MM.1S (cell line): Measurements from ENCODE around the gene IDH1.

Experiments used
- EZH2 ChIP-seq: fragments of 300-600 bp; sonication (generic); optimal IDR thresholded peaks from 2 replicates; pipeline ENCODE3; 2017; ENCODE audit warnings: low read depth, mild to moderate bottlenecking, antibody characterized with exemption, low read length, mixed read lengths
- TF ChIP-seq, protein P1 (sequence below): fragments of 300-600 bp; sonication (generic); IDR thresholded peaks from 2 replicates; pipeline ENCODE4 v1.5.1; 2016; ENCODE audit warnings: antibody characterized with exemption, low read length, mixed read lengths

DNA sequence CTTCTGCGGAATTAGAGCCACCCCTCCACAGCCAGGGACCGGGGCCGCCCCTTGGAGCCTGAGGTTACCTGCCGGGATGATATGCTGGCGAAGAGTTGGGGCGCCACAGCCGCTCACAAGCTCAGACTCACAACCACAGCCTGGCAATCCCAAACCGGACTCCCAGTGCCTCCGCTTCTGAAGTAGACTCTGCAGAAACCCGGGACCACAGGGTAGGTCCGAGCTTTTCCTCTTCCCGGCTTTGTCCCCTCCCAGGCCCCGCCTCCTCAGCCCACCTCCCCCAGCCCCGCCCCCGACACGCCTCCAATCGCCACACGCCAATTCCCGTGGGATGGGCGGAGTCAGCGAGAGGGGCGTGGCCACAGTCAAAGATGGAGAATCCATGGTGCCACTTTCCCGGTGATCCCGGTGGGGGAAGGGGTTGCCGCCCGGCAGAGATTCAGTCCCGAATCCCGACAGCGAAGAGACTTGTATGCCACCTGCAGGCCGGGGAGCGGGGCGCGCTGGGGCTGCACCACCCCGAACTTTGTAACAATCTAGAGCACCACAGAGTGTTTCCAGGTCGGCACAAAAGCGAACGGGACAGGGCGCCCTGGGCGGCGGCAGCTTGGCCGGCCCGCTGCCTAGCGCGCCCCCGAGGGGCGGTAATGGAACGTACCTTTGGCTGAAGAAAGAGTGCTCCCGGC is at the start of gene IDH1:
- TF ChIP-seq, protein P1, sequence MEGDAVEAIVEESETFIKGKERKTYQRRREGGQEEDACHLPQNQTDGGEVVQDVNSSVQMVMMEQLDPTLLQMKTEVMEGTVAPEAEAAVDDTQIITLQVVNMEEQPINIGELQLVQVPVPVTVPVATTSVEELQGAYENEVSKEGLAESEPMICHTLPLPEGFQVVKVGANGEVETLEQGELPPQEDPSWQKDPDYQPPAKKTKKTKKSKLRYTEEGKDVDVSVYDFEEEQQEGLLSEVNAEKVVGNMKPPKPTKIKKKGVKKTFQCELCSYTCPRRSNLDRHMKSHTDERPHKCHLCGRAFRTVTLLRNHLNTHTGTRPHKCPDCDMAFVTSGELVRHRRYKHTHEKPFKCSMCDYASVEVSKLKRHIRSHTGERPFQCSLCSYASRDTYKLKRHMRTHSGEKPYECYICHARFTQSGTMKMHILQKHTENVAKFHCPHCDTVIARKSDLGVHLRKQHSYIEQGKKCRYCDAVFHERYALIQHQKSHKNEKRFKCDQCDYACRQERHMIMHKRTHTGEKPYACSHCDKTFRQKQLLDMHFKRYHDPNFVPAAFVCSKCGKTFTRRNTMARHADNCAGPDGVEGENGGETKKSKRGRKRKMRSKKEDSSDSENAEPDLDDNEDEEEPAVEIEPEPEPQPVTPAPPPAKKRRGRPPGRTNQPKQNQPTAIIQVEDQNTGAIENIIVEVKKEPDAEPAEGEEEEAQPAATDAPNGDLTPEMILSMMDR = peak; percentile 75
- no peak for TF ChIP-seq EZH2
